Osteocyte (in vitro differentiated cells): ENCODE results near the gene USP37. TPM values are rescaled to one million over a fixed set of nuclear protein-coding genes. Genes with fewer than 3 reads are reported as not detected.
A peak's percentile ranks its signal among the peaks of the same experiment; 100 is the strongest.
"Not testable (repeated sequence)": the region's sequence is repeated elsewhere in the genome, so short reads cannot be mapped to it uniquely, and the experiment has no call there.

Experiments used
- DNase-seq: peaks from one replicate; pipeline ENCODE4 v3.0.0; 2021; ENCODE audit warnings: mixed read lengths; ENCODE audit not compliant: unreplicated experiment; ENCODE audit errors: extremely low spot score
- H3K27ac Mint-ChIP-seq: one replicate; pipeline ENCODE4 v1.8.0; 2021; ENCODE audit warnings: mild to moderate bottlenecking, mixed read lengths; ENCODE audit not compliant: unreplicated experiment
- H3K27me3 Mint-ChIP-seq: one replicate; pipeline ENCODE4 v1.8.0; 2021; ENCODE audit warnings: mixed read lengths; ENCODE audit not compliant: unreplicated experiment
- H3K36me3 Mint-ChIP-seq: one replicate; pipeline ENCODE4 v1.8.0; 2021; ENCODE audit warnings: mixed read lengths; ENCODE audit not compliant: unreplicated experiment
- H3K4me1 Mint-ChIP-seq: one replicate; pipeline ENCODE4 v1.8.0; 2021; ENCODE audit warnings: mixed read lengths; ENCODE audit not compliant: unreplicated experiment
- H3K4me3 Mint-ChIP-seq: one replicate; pipeline ENCODE4 v1.8.0; 2021; ENCODE audit warnings: mild to moderate bottlenecking, moderate library complexity, mixed read lengths; ENCODE audit not compliant: unreplicated experiment
- H3K9me3 Mint-ChIP-seq: one replicate; pipeline ENCODE4 v1.8.0; 2021; ENCODE audit warnings: mixed read lengths; ENCODE audit not compliant: unreplicated experiment
- CTCF ChIP-seq: fragments of 200-600 bp; sonication (generic); IDR thresholded peaks from 2 replicates; pipeline ENCODE4 v1.5.0; 2021; ENCODE audit warnings: antibody characterized with exemption, mild to moderate bottlenecking, moderate library complexity
- total RNA-seq: library from RNA; stranded (reverse); gene quantifications from 2 replicates; pipeline ENCODE4 v1.2.1, GENCODE V29; 2021

Gene USP37
- total RNA-seq, 1 donor from 2014 or later, result 14.6 TPM

DNA sequence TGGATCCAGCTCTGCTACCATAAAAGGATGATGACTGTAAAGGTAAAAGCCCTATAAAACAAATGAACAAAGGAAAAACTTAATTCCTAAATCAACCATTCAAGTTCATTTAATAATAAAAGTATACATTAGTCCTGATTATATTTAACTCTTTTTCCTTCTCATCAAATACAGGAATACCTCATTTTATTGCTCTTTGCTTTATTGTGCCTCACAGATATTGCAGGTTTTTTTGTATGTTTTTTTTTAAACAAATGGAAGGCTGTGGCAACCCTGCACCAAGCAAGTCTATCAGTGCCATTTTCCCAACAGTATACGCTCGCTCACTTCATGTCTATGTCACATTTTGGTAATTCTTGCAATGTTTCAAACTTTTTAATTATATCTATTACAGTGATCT is 38.2 kb downstream of the USP37 start:
- TF ChIP-seq CTCF, result no peak
- DNase-seq, result no peak
- no peaks in the 10 kb centered on the region for H3K4me1 Mint-ChIP-seq
- no peaks in the 10 kb centered on the region for H3K27me3 Mint-ChIP-seq
- H3K4me3 Mint-ChIP-seq, result no peak overlapping the region
- H3K27ac Mint-ChIP-seq, result no peak overlapping the region
- peaks cover 62% of the 10 kb centered on the region for H3K36me3 Mint-ChIP-seq
- no peaks in the 10 kb centered on the region for H3K9me3 Mint-ChIP-seq

DNA sequence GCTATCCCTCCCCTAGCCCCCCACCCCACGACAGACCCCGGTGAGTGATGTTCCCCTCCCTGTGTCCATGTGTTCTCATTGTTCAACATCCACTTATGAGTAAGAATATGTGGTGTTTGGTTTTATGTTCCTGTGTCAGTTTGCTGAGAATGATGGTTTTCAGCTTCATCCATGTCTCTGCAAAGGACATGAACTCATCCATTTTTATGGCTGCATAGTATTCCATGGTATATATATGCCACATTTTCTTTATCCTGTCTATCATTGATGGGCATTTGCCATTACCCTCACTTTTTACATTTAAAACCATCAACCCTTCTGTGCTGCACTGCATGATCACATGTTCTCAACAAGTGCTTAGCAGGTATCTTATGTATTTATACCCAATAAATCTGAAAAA is 39.7 kb downstream of the USP37 start:
- not testable (repeated sequence) for H3K27me3 Mint-ChIP-seq, DNase-seq, H3K4me3 Mint-ChIP-seq, H3K9me3 Mint-ChIP-seq, H3K27ac Mint-ChIP-seq, H3K4me1 Mint-ChIP-seq
- peaks cover 68% of the 10 kb centered on the region for H3K36me3 Mint-ChIP-seq

DNA sequence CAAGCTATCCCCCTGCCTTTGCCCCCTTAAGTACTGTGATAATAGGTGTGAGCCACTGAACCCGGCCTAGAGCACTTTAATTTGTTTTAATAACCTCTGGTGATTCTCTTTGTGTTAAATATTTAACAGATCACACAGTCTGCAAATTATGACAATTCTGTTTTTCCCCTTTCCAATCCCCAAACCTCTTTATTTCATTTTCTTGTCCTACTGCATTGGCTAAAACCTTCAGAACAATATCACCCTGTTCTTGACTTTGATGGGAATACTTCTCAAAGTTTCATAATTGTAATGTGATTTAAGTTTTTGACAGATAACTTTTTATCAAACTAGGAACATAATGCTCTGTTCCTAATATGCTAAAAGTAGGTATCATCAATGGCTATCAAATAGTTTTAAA is 44.5 kb downstream of the USP37 start:
- DNase-seq, result no peak
- no peak overlapping the region for H3K27ac Mint-ChIP-seq
- peaks cover 43% of the 10 kb centered on the region for H3K36me3 Mint-ChIP-seq
- no peak for TF ChIP-seq CTCF
- H3K27me3 Mint-ChIP-seq, result no peaks in the 10 kb centered on the region
- H3K4me1 Mint-ChIP-seq, result no peaks in the 10 kb centered on the region
- no peaks in the 10 kb centered on the region for H3K9me3 Mint-ChIP-seq
- H3K4me3 Mint-ChIP-seq, result no peak overlapping the region

- TF ChIP-seq CTCF, result no peak
- H3K4me1 Mint-ChIP-seq, result peaks cover 10% of the 10 kb centered on the region
- H3K27ac Mint-ChIP-seq, result no peak overlapping the region
- no peaks in the 10 kb centered on the region for H3K27me3 Mint-ChIP-seq
- peaks cover 24% of the 10 kb centered on the region for H3K36me3 Mint-ChIP-seq
- DNase-seq, result no peak
- H3K4me3 Mint-ChIP-seq, result no peak overlapping the region
- H3K9me3 Mint-ChIP-seq, result peaks cover 5% of the 10 kb centered on the region
Measured at GRCh38 chr2:218518876-218519275, 49.3 kb downstream of the USP37 start.

DNA sequence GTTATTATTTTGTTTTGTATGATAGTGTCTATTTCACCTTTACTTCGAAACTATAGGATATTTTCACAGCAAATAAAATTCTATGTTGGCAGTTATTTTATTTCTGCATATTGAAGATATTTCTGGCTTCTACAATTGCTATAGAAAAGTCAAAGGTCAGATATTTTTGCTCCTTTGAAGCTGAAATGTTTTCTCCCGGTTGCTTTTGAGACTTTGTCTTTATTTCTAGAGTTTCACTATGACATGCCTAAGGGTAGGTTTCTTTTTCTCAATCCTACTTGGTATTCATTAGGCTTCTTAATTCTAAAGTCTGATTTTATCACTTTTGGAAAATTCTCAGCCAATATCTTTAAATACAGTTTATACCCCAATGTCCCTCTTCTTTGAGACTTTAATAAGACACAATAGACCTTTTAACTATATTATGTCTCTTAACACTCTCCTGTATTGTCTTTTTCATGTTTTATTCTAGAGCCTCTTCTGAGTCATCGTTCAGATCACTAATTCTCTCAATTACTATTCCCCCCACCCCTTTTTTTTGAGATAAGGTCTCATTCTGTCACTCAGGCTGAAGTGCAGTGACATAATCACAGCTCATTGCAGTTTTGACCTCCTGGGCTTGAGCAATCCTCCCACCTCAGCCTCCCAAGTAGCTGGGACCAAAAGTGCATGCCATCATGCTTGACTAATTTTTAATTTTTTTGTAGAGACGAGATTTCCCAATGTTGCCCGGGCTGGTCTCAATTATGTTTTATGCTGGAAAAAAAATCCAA is 50.5 kb downstream of the USP37 start:
- no peaks in the 10 kb centered on the region for H3K27me3 Mint-ChIP-seq
- H3K9me3 Mint-ChIP-seq, result peaks cover 5% of the 10 kb centered on the region
- no peak for TF ChIP-seq CTCF
- no peak for DNase-seq
- no peak overlapping the region for H3K4me3 Mint-ChIP-seq
- H3K36me3 Mint-ChIP-seq, result peaks cover 18% of the 10 kb centered on the region
- H3K27ac Mint-ChIP-seq, result peak overlapping the region; percentile 40
- H3K4me1 Mint-ChIP-seq, result peaks cover 10% of the 10 kb centered on the region
